ENCODE measurements around the gene GRIN2C. TPM values are rescaled to one million over a fixed set of nuclear protein-coding genes. Genes with fewer than 3 reads are reported as not detected.

The GRIN2C gene
- total RNA-seq, 1 donor from 2014 or later = 0.12 TPM

Other genes starting within 250 kb of the GRIN2C start
- not detected for gene CD300E, start 236.1 kb downstream of the GRIN2C start, total RNA-seq (ENCODE audit: unreplicated experiment)
- not detected for gene CD300LF, start 147.0 kb downstream of the GRIN2C start, total RNA-seq (ENCODE audit: unreplicated experiment)
- 2.1 TPM for gene RAB37, start 122.6 kb downstream of the GRIN2C start, total RNA-seq (ENCODE audit: unreplicated experiment)
- 26.9 TPM for gene NHERF1, start 111.3 kb downstream of the GRIN2C start, total RNA-seq (ENCODE audit: unreplicated experiment)
- 67.8 TPM for gene NAT9, start 83.5 kb downstream of the GRIN2C start, total RNA-seq (ENCODE audit: unreplicated experiment)
- gene FDXR, start 13.1 kb upstream of the GRIN2C start, total RNA-seq (ENCODE audit: unreplicated experiment) = 12.1 TPM
- not detected for gene FADS6, start 33.7 kb upstream of the GRIN2C start, total RNA-seq (ENCODE audit: unreplicated experiment)
- 0.12 TPM for gene USH1G, start 63.4 kb upstream of the GRIN2C start, total RNA-seq (ENCODE audit: unreplicated experiment)
- not detected for gene OTOP2, start 64.4 kb upstream of the GRIN2C start, total RNA-seq (ENCODE audit: unreplicated experiment)
- not detected for gene OTOP3, start 76.0 kb upstream of the GRIN2C start, total RNA-seq (ENCODE audit: unreplicated experiment)
- gene HID1, start 112.9 kb upstream of the GRIN2C start, total RNA-seq (ENCODE audit: unreplicated experiment) = 106 TPM
- gene CDR2L, start 127.7 kb upstream of the GRIN2C start, total RNA-seq (ENCODE audit: unreplicated experiment) = 59.4 TPM
- 22.2 TPM for gene MRPL58, start 152.8 kb upstream of the GRIN2C start, total RNA-seq (ENCODE audit: unreplicated experiment)
- gene ATP5PD, start 187.1 kb upstream of the GRIN2C start, total RNA-seq (ENCODE audit: unreplicated experiment) = 139 TPM
- 23.4 TPM for gene KCTD2, start 187.3 kb upstream of the GRIN2C start, total RNA-seq (ENCODE audit: unreplicated experiment)
- gene SLC16A5, start 228.1 kb upstream of the GRIN2C start, total RNA-seq (ENCODE audit: unreplicated experiment) = 1.1 TPM